SK-N-SH (cell line): ENCODE measurements around the gene SLC7A1. TPM values are rescaled to one million over a fixed set of nuclear protein-coding genes. Genes with fewer than 3 reads are reported as not detected.

Source experiments
- CTCF ChIA-PET: fragments of 300-600, 350-600 bp; formaldehyde crosslinking; extraction: SDS; loops from one replicate; lab custom pipeline; 2021; lab: Yijun Ruan, JAX
- POLR2A ChIA-PET: fragments of 350-600 bp; sonication (Branson Sonifier 250); formaldehyde crosslinking; extraction: SDS; loops from one replicate; lab custom pipeline; 2020; ENCODE audit warnings: antibody characterized with exemption, inconsistent platforms; lab: Yijun Ruan, JAX
- DNase-seq: peaks from one replicate; pipeline ENCODE4 v3.0.0; 2012
- H2AFZ ChIP-seq: fragments of 200-600 bp; sonication (generic); 2 replicates; pipeline ENCODE4 v1.8.1; 2016; ENCODE audit warnings: antibody characterized with exemption, mild to moderate bottlenecking, low read depth
- H3F3A ChIP-seq: fragments of 200-600 bp; sonication (generic); replicated peaks from 2 replicates; pipeline ENCODE3; 2016; ENCODE audit warnings: antibody characterized with exemption, mild to moderate bottlenecking; ENCODE audit not compliant: insufficient read depth
- H3K27ac ChIP-seq, 2 experiments: fragments of 200-500 bp in 1 of 2; fragments of 200-600 bp in 1 of 2; sonication (Bioruptor generic) in 1 of 2; sonication (generic), shearing (Covaris generic) in 1 of 2; 2 replicates each; pipeline versions ENCODE4 v1.5.1 to v1.6.1; 2014 to 2016; ENCODE audit warnings: low read depth in 2 of 2, inconsistent platforms in 1 of 2, low read length in 1 of 2, mild to moderate bottlenecking in 1 of 2, mixed read lengths in 1 of 2
- H3K27me3 ChIP-seq: fragments of 200-600 bp; sonication (generic), shearing (Covaris generic); 2 replicates; pipeline ENCODE4 v1.6.1; 2016; ENCODE audit warnings: mixed run types; ENCODE audit not compliant: insufficient read depth
- H3K36me3 ChIP-seq, 2 experiments: fragments of 200-500 bp in 1 of 2; fragments of 200-600 bp in 1 of 2; sonication (Bioruptor generic) in 1 of 2; sonication (generic) in 1 of 2; replicated peaks in 1 of 2; 2 replicates each; pipeline versions ENCODE3 to v1.5.1; 2014 to 2016; ENCODE audit warnings: low read length in 1 of 2, mild to moderate bottlenecking in 1 of 2; ENCODE audit not compliant: insufficient read depth in 2 of 2, control insufficient read depth in 1 of 2
- H3K4me1 ChIP-seq, 2 experiments: fragments of 200-500 bp in 1 of 2; fragments of 200-600 bp in 1 of 2; sonication (Bioruptor generic) in 1 of 2; sonication (generic), shearing (Covaris generic) in 1 of 2; 2 replicates each; pipeline versions ENCODE4 v1.5.1 to v1.6.1; 2014 to 2016; ENCODE audit warnings: low read depth in 1 of 2, low read length in 1 of 2, mixed run types in 1 of 2; ENCODE audit not compliant: insufficient read depth in 2 of 2, control insufficient read depth in 1 of 2
- H3K4me2 ChIP-seq: fragments of 200-600 bp; sonication (generic), shearing (Covaris generic); 2 replicates; pipeline ENCODE4 v1.6.1; 2017; ENCODE audit warnings: mixed run types
- H3K4me3 ChIP-seq, 2 experiments: fragments of 200-500 bp in 1 of 2; fragments of 200-600 bp in 1 of 2; sonication (Bioruptor generic) in 1 of 2; sonication (generic), shearing (Covaris generic) in 1 of 2; 2 replicates each; pipeline versions ENCODE4 v1.5.1 to v1.8.1; 2014 to 2016; ENCODE audit warnings: low read depth in 2 of 2, inconsistent platforms in 1 of 2, low read length in 1 of 2, mild to moderate bottlenecking in 1 of 2, mixed read lengths in 1 of 2, moderate library complexity in 1 of 2
- H3K79me2 ChIP-seq: fragments of 200-600 bp; sonication (generic); 2 replicates; pipeline ENCODE4 v1.8.1; 2017; ENCODE audit warnings: mild to moderate bottlenecking; ENCODE audit not compliant: insufficient read depth
- H3K9ac ChIP-seq: fragments of 200-600 bp; sonication (generic); 2 replicates; pipeline ENCODE4 v1.6.1; 2017; ENCODE audit warnings: mixed run types
- H3K9me2 ChIP-seq: fragments of 200-600 bp; sonication (generic); 2 replicates; pipeline ENCODE4 v1.6.1; 2017; ENCODE audit warnings: mixed run types
- H3K9me3 ChIP-seq: fragments of 200-600 bp; sonication (generic); 2 replicates; pipeline ENCODE4 v1.6.1; 2017; ENCODE audit warnings: mixed run types, mild to moderate bottlenecking, moderate library complexity
- H4K20me1 ChIP-seq: fragments of 200-600 bp; sonication (generic); 2 replicates; pipeline ENCODE4 v1.6.1; 2017; ENCODE audit warnings: mild to moderate bottlenecking, mixed run types; ENCODE audit not compliant: insufficient read depth
- CHD2 ChIP-seq: fragments of 150-350 bp; IDR thresholded peaks from 2 replicates; pipeline ENCODE4 v1.6.1; 2018; ENCODE audit warnings: low read length; ENCODE audit not compliant: partially characterized antibody
- FOSL2 ChIP-seq: IDR thresholded peaks from 2 replicates; pipeline ENCODE4 v1.4.0; 2012; ENCODE audit warnings: low read depth, mild to moderate bottlenecking, moderate library complexity, borderline replicate concordance
- GABPA ChIP-seq: IDR thresholded peaks from 2 replicates; pipeline ENCODE4 v1.4.0; 2012; ENCODE audit warnings: low read depth, mild to moderate bottlenecking
- NFIC ChIP-seq: IDR thresholded peaks from 2 replicates; pipeline ENCODE4 v1.4.0; 2012; ENCODE audit warnings: borderline replicate concordance
- NRF1 ChIP-seq: IDR thresholded peaks from 2 replicates; pipeline ENCODE4 v1.6.1; 2012; ENCODE audit warnings: low read depth, mild to moderate bottlenecking, low read length
- POLR2AphosphoS5 ChIP-seq: IDR thresholded peaks from 2 replicates; pipeline ENCODE4 v1.6.1; 2012; ENCODE audit warnings: low read depth, low read length
- RAD21 ChIP-seq: IDR thresholded peaks from 2 replicates; pipeline ENCODE4 v1.6.1; 2012; ENCODE audit warnings: mild to moderate bottlenecking, low read length
- RCOR1 ChIP-seq: fragments of 150-350 bp; IDR thresholded peaks from 2 replicates; pipeline ENCODE4 v1.6.1; 2017; ENCODE audit warnings: antibody characterized with exemption, low read length
- RFX5 ChIP-seq: IDR thresholded peaks from 2 replicates; pipeline ENCODE4 v1.6.1; 2012; ENCODE audit warnings: mild to moderate bottlenecking, improper control_type of control experiment, low read length
- RXRA ChIP-seq: IDR thresholded peaks from 2 replicates; pipeline ENCODE4 v1.4.0; 2012; ENCODE audit warnings: low read depth, mild to moderate bottlenecking, borderline replicate concordance
- SIN3A ChIP-seq: IDR thresholded peaks from 2 replicates; pipeline ENCODE4 v1.6.1; 2012; ENCODE audit warnings: low read depth, mild to moderate bottlenecking, low read length, moderate library complexity, borderline replicate concordance
- TAF1 ChIP-seq: IDR thresholded peaks from 2 replicates; pipeline ENCODE4 v1.6.1; 2012; ENCODE audit warnings: low read depth, mild to moderate bottlenecking, low read length, moderate library complexity, borderline replicate concordance
- TEAD4 ChIP-seq: IDR thresholded peaks from 2 replicates; pipeline ENCODE4 v1.4.0; 2012; ENCODE audit warnings: mild to moderate bottlenecking, borderline replicate concordance; ENCODE audit not compliant: insufficient read depth
- YY1 ChIP-seq: IDR thresholded peaks from 2 replicates; pipeline ENCODE4 v1.4.0; 2012; ENCODE audit warnings: low read depth, mild to moderate bottlenecking
- WGBS: methylation state at CpG from one replicate; pipeline ENCODE4 v1.1.6; 2017; ENCODE audit warnings: low lambda C conversion rate; 5-methylcytosine and 5-hydroxymethylcytosine counted together
- polyA plus RNA-seq, 3 experiments: library from polyadenylated mRNA; depleted of rRNA; stranded (reverse); fragments of >200 nt; gene quantifications; 2 replicates each; pipeline ENCODE4 v1.2.3, GENCODE V29; 2012
- TF ChIP-seq, protein P1 (sequence below): IDR thresholded peaks from 2 replicates; pipeline ENCODE4 v1.4.0; 2012; ENCODE audit warnings: low read depth, borderline replicate concordance
- TF ChIP-seq, protein P2 (sequence below): IDR thresholded peaks from 2 replicates; pipeline ENCODE4 v1.4.0; 2012; ENCODE audit warnings: low read depth, borderline replicate concordance
- TF ChIP-seq, protein P3 (sequence below): IDR thresholded peaks from 2 replicates; pipeline ENCODE4; 2012
- TF ChIP-seq, protein P4 (sequence below): IDR thresholded peaks from 2 replicates; pipeline ENCODE4 v1.6.1; 2012; ENCODE audit warnings: mild to moderate bottlenecking, low read depth, low read length, moderate library complexity

The SLC7A1 gene
- polyA plus RNA-seq, 1 of the 3 experiments (the other 2 are of a cell fraction), result 14.0 TPM

DNA sequence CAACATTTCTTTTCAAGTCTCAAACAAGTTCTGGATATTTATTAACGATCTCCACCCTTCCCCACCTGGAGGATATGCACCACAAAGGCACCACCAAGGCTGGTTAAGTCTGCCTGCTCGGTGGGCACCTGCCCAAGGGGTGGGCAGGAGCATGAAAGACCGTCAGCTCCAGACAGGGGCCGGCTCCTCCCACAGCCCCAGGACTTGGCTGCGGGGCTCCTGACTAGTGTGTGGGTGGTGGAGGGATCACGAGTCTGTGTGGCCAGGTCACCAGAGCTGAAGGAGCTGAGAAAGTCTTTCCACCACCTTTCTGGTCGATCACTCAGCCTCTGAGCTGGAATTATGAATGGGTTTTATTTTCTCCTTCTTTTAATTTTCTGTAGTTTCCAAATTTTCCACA is 7.8 kb downstream of the SLC7A1 start:
- no peaks in the 10 kb centered on the region for H3K9me3 ChIP-seq
- H4K20me1 ChIP-seq, result peaks cover 87% of the 10 kb centered on the region
- peaks cover 4 to 8% of the 10 kb centered on the region in 2 experiments for H3K36me3 ChIP-seq
- no peak for TF ChIP-seq SIN3A
- no peak overlapping the region; a peak in 1 of 4 replicates for H3K27ac ChIP-seq
- no peak overlapping the region for H3K9ac ChIP-seq
- no peak overlapping the region for H3K4me3 ChIP-seq
- H3K4me1 ChIP-seq, result peaks cover 16 to 34% of the 10 kb centered on the region in 2 experiments; a peak in 2 of 4 replicates
- H3K9me2 ChIP-seq, result no peaks in the 10 kb centered on the region
- no peaks in the 10 kb centered on the region for H3K27me3 ChIP-seq
- H2AFZ ChIP-seq, result no peak overlapping the region
- peaks cover 100% of the 10 kb centered on the region for H3K79me2 ChIP-seq
- H3F3A ChIP-seq, result peaks cover 23% of the 10 kb centered on the region
- no peak for DNase-seq
- no peak overlapping the region for H3K4me2 ChIP-seq
- ChIA-PET POLR2A (interaction anchor here (0.6 kb wide), 1 partner anchor 545 kb away, joined by 3 read pairs; no protein-coding TSS in a partner anchor), CTCF (interaction anchor here (0.6 to 1.3 kb wide), 2 partner anchors 80 to 183 kb away, joined by 3 to 6 read pairs; no protein-coding TSS in a partner anchor)
- WGBS, result 69% methylated on average over 7 of the region's 7 CpGs

DNA sequence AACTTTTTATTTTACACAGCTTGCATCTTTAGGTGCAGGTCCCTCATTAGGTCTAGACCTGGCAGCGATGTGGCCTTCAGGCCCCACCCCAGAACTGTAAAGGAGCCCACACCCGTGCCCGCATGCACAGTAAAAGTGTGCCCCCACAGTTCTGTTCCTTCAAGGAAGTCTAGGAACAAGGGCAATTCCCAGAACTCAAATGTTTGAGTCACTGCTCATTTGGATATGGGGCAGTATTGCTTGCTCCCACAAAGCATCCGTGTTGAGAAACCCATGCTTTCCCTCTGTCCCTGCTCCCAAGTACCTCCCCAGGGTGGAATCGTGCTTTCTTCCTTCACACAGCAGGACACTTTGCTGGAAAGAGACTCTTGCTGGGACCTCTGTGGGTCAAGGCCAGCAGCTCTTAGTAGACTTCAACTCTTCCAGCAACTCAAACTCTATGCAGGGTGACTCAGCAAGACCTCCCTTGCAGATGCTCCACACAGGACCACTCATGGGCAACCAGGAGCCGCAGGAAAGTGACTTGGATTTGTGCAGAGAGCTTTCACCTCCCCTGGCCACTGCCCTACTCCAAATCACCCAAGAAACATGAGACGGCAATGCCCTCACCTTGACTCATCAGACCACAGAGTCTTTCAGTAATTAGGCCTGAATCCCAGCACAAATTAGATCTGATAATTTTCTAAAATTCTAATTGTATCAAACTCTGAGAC is 12.3 kb downstream of the SLC7A1 start:
- Histone ChIP-seq H3K4me2 (peak overlapping the region; percentile 59), H3K27me3 (no peaks in the 10 kb centered on the region), H3K4me3 (no peak overlapping the region; a peak in 1 of 4 replicates), H4K20me1 (peaks cover 86% of the 10 kb centered on the region), H3K27ac (peak overlapping the region in 1 of 2 experiments; percentile 58; a peak in 2 of 4 replicates), H3K9ac (peak overlapping the region; percentile 25; the same call in 1 of the 2 replicates), H3K9me3 (no peaks in the 10 kb centered on the region), H3K36me3 (peaks cover 4 to 8% of the 10 kb centered on the region in 2 experiments), H2AFZ (no peak overlapping the region), H3K4me1 (peaks cover 17 to 22% of the 10 kb centered on the region in 2 experiments; a peak in 3 of 4 replicates), H3K79me2 (peaks cover 100% of the 10 kb centered on the region), H3F3A (peaks cover 25% of the 10 kb centered on the region), H3K9me2 (no peaks in the 10 kb centered on the region)
- POLR2A ChIA-PET, result no interaction called here
- no peak for DNase-seq
- CTCF ChIA-PET, result no interaction called here
- 66% methylated on average over 7 of the region's 7 CpGs for WGBS
- TF ChIP-seq RXRA (no peak), NFIC (peak; percentile 46; the same call in 1 of the 2 replicates), TAF1 (no peak), TEAD4 (no peak), YY1 (no peak), SIN3A (no peak), NRF1 (no peak), POLR2AphosphoS5 (no peak), RFX5 (no peak), CHD2 (no peak), RAD21 (no peak), FOSL2 (peak; percentile 63; the same call in 1 of the 2 replicates), RCOR1 (no peak), GABPA (no peak)
- TF ChIP-seq, protein P1, sequence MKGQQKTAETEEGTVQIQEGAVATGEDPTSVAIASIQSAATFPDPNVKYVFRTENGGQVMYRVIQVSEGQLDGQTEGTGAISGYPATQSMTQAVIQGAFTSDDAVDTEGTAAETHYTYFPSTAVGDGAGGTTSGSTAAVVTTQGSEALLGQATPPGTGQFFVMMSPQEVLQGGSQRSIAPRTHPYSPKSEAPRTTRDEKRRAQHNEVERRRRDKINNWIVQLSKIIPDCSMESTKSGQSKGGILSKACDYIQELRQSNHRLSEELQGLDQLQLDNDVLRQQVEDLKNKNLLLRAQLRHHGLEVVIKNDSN, result no peak
- TF ChIP-seq, protein P2, sequence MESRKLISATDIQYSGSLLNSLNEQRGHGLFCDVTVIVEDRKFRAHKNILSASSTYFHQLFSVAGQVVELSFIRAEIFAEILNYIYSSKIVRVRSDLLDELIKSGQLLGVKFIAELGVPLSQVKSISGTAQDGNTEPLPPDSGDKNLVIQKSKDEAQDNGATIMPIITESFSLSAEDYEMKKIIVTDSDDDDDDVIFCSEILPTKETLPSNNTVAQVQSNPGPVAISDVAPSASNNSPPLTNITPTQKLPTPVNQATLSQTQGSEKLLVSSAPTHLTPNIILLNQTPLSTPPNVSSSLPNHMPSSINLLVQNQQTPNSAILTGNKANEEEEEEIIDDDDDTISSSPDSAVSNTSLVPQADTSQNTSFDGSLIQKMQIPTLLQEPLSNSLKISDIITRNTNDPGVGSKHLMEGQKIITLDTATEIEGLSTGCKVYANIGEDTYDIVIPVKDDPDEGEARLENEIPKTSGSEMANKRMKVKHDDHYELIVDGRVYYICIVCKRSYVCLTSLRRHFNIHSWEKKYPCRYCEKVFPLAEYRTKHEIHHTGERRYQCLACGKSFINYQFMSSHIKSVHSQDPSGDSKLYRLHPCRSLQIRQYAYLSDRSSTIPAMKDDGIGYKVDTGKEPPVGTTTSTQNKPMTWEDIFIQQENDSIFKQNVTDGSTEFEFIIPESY, result no peak; the same call in 1 of the 2 replicates
- TF ChIP-seq, protein P3, sequence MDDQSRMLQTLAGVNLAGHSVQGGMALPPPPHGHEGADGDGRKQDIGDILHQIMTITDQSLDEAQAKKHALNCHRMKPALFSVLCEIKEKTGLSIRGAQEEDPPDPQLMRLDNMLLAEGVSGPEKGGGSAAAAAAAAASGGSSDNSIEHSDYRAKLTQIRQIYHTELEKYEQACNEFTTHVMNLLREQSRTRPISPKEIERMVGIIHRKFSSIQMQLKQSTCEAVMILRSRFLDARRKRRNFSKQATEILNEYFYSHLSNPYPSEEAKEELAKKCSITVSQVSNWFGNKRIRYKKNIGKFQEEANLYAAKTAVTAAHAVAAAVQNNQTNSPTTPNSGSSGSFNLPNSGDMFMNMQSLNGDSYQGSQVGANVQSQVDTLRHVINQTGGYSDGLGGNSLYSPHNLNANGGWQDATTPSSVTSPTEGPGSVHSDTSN, result peak; percentile 29; the same call in 1 of the 2 replicates
- TF ChIP-seq, protein P4, sequence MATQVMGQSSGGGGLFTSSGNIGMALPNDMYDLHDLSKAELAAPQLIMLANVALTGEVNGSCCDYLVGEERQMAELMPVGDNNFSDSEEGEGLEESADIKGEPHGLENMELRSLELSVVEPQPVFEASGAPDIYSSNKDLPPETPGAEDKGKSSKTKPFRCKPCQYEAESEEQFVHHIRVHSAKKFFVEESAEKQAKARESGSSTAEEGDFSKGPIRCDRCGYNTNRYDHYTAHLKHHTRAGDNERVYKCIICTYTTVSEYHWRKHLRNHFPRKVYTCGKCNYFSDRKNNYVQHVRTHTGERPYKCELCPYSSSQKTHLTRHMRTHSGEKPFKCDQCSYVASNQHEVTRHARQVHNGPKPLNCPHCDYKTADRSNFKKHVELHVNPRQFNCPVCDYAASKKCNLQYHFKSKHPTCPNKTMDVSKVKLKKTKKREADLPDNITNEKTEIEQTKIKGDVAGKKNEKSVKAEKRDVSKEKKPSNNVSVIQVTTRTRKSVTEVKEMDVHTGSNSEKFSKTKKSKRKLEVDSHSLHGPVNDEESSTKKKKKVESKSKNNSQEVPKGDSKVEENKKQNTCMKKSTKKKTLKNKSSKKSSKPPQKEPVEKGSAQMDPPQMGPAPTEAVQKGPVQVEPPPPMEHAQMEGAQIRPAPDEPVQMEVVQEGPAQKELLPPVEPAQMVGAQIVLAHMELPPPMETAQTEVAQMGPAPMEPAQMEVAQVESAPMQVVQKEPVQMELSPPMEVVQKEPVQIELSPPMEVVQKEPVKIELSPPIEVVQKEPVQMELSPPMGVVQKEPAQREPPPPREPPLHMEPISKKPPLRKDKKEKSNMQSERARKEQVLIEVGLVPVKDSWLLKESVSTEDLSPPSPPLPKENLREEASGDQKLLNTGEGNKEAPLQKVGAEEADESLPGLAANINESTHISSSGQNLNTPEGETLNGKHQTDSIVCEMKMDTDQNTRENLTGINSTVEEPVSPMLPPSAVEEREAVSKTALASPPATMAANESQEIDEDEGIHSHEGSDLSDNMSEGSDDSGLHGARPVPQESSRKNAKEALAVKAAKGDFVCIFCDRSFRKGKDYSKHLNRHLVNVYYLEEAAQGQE, result no peak
